Spleen (tissue), 11 donors: Measurements from ENCODE around the gene VIPAS39. TPM values are rescaled to one million over a fixed set of nuclear protein-coding genes. Genes with fewer than 3 reads are reported as not detected.

Experiments
- DNase-seq: peaks from one replicate; pipeline ENCODE4 v3.0.0-alpha.2; 2020
- H3K27ac ChIP-seq, 8 donors: fragments of 200-600 bp; sonication (generic) in 7 of 8; 1 replicate in 4 of 8; 2 replicates in 4 of 8; pipeline versions ENCODE4 v1.5.0 to v1.8.0; 2016 to 2021; ENCODE audit warnings: inconsistent platforms in 4 of 8, mild to moderate bottlenecking in 4 of 8, moderate library complexity in 1 of 8
- H3K27me3 ChIP-seq, 7 donors: fragments of 200-600 bp; sonication (generic) in 6 of 7; replicated peaks in 1 of 7; 1 replicate in 4 of 7; 2 replicates in 3 of 7; pipeline versions ENCODE4 v1.5.0 to v1.8.0; 2016 to 2021; ENCODE audit warnings: inconsistent platforms in 3 of 7, mild to moderate bottlenecking in 1 of 7
- H3K36me3 ChIP-seq, 6 donors: fragments of 200-600 bp; sonication (generic) in 5 of 6; 1 replicate in 4 of 6; 2 replicates in 2 of 6; pipeline versions ENCODE4 v1.5.0 to v1.8.0; 2016 to 2021; ENCODE audit warnings: inconsistent platforms in 2 of 6
- H3K4me1 ChIP-seq, 6 donors: fragments of 200-600 bp; sonication (generic) in 5 of 6; 1 replicate in 3 of 6; 2 replicates in 3 of 6; pipeline versions ENCODE4 v1.5.0 to v1.8.0; 2016 to 2021; ENCODE audit warnings: inconsistent platforms in 3 of 6
- H3K4me3 ChIP-seq, 8 donors: fragments of 200-600 bp; sonication (generic) in 7 of 8; 1 replicate in 4 of 8; 2 replicates in 4 of 8; pipeline versions ENCODE4 v1.5.0 to v1.8.0; 2016 to 2021; ENCODE audit warnings: inconsistent platforms in 4 of 8, mild to moderate bottlenecking in 4 of 8, moderate library complexity in 2 of 8
- H3K9me3 ChIP-seq, 8 donors: fragments of 200-600 bp; sonication (generic) in 7 of 8; 1 replicate in 4 of 8; 2 replicates in 4 of 8; pipeline versions ENCODE4 v1.5.0 to v1.8.0; 2016 to 2021; ENCODE audit warnings: inconsistent platforms in 4 of 8
- POLR2A ChIP-seq, 3 donors: fragments of 450-650 bp; IDR thresholded peaks; one replicate each; pipeline ENCODE4 v1.5.1; 2017; ENCODE audit warnings: antibody characterized with exemption in 3 of 3, mild to moderate bottlenecking in 1 of 3
- POLR2AphosphoS5 ChIP-seq, 3 donors: sonication (generic); formaldehyde crosslinking; IDR thresholded peaks; one replicate each; pipeline ENCODE4 v1.5.1; 2017; ENCODE audit warnings: antibody characterized with exemption in 3 of 3
- WGBS, 5 donors: extraction: QIAGEN DNeasy Blood & Tissue Kit in 3 of 5; methylation state at CpG; one replicate each; pipeline versions ENCODE4 v1.1.5 to v1.1.7; 2013 to 2018; 5-methylcytosine and 5-hydroxymethylcytosine counted together
- intact Hi-C: fragments of 100-400 bp; cut with DNase I; formaldehyde crosslinking; loops from one replicate; pipeline ENCODE4 v1.15.0; 2023; ENCODE audit warnings: low total_unique reads
- polyA plus RNA-seq, 3 donors: library from polyadenylated mRNA; stranded (reverse); fragments of 200-250 nt; gene quantifications; one replicate each; pipeline ENCODE4 v1.2.1, GENCODE V29; 2013
- total RNA-seq, 7 donors: library from RNA; depleted of rRNA in 3 of 7; stranded (reverse); fragments of >200 nt in 3 of 7; fragmentation: NEBNext Ultra II Directional in 4 of 7; extraction: Animal tissue kit (Norgen Biotek cat#: 25700) in 4 of 7; gene quantifications; one replicate each; pipeline versions ENCODE4 v1.1.0 to v1.2.1, GENCODE V29; 2016 to 2021
- TF ChIP-seq, protein P1 (sequence below), 11 experiments: fragments of 200-600 bp in 7 of 11; fragments of 450-650 bp in 4 of 11; sonication (generic) in 4 of 11; IDR thresholded peaks in 8 of 11; conservative IDR thresholded peaks in 3 of 11; 1 replicate in 7 of 11; 2 replicates in 4 of 11; pipeline versions ENCODE4 v1.4.0 to v1.8.0; 2016 to 2021; ENCODE audit warnings: antibody characterized with exemption in 11 of 11, inconsistent platforms in 4 of 11, mild to moderate bottlenecking in 1 of 11
- donor health status: healthy with polysubstance abuse.
- donor health status: DM: no; HTN: no; CAD: no; lungs with moderate emphysema.
- donor health status: DM: no; HTN: no; CAD: no.
- donor health status: Bipolar disorder and iron deficiency.
- donor health status: healthy.
- donor health status: DM: no; HTN: no; CAD: no.
- donor health status: DM: yes; HTN: yes; CAD: no.

VIPAS39 gene
- total and polyA plus RNA-seq, 10 donors = 9.8 to 24.3 (median 17.1) TPM

DNA sequence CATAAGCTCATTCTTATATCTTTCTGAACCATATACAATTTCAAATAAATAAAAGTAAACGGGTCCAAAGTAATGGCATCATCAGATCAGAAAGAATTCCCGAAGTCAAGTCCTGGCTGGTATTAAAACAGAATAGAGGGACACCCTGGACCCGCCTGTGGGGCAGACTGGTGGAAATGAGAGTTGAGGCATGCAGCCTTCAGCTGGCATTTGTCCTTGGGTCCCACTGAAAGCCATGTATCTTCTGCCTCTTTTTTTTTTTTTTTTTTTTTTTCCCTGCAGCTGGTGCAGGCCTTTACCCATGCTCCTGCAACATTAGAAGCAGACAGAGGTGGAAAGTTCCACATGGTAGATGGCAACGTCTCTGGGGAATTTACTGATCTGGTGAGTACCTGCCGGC, 10.4 kb upstream of the VIPAS39 start:
- no peak overlapping the region for H3K27ac ChIP-seq

DNA sequence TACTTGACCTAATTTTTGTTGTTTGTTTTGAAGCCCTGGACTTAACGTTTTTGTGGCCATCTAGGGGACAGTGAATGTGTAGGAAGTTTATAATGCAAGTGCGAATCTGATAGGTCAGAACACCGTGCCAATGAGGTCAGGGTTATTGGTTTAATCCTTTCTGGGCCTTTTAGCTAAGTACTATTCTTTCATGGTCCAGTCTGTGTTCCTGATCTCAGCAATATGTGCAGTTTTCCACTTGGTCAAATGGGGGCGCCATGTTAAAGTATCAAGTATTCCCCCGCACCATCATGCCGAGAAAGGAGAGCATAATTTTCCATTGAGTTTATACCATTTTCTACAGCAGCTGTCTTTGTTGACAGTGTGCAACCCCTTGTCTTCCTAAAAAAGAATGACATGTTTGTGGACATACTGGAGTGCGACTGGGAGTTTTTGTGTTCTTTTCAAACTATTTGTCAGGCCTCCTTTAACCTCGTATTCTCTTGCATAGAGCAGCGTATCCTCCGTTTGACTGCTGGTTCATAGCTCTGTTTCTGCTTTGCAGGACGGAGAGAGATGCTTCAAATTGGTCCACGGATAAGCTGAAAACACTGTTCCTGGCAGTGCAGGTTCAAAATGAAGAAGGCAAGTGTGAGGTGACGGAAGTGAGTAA, 1.8 kb upstream of the VIPAS39 start:
- H3K27ac ChIP-seq = peak overlapping the region in 4 of 8 donors; percentile 90 to 95 (median 92)
- 38 to 46% (median 43%) methylated on average over 13 of the region's 13 CpGs for WGBS, 5 donors
- no peak for DNase-seq
- peaks cover 20 to 57% (median 35%) of the 10 kb centered on the region in 6 donors for H3K4me1 ChIP-seq
- TF ChIP-seq, protein P1, sequence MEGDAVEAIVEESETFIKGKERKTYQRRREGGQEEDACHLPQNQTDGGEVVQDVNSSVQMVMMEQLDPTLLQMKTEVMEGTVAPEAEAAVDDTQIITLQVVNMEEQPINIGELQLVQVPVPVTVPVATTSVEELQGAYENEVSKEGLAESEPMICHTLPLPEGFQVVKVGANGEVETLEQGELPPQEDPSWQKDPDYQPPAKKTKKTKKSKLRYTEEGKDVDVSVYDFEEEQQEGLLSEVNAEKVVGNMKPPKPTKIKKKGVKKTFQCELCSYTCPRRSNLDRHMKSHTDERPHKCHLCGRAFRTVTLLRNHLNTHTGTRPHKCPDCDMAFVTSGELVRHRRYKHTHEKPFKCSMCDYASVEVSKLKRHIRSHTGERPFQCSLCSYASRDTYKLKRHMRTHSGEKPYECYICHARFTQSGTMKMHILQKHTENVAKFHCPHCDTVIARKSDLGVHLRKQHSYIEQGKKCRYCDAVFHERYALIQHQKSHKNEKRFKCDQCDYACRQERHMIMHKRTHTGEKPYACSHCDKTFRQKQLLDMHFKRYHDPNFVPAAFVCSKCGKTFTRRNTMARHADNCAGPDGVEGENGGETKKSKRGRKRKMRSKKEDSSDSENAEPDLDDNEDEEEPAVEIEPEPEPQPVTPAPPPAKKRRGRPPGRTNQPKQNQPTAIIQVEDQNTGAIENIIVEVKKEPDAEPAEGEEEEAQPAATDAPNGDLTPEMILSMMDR (IDR thresholded peaks at IDR 0.05 in 8 of 11, conservative IDR thresholded peaks at IDR 0.05 in 3 of 11) = peak in 9 of 11 experiments; percentile 41 to 73 (median 58)
- no peak for TF ChIP-seq POLR2AphosphoS5 (IDR thresholded peaks at IDR 0.05)
- no peak for TF ChIP-seq POLR2A (IDR thresholded peaks at IDR 0.05)
- peaks cover 5 to 49% (median 46%) of the 10 kb centered on the region in 6 donors for H3K36me3 ChIP-seq
- no peaks in the 10 kb centered on the region for H3K9me3 ChIP-seq
- H3K27me3 ChIP-seq = no peaks in the 10 kb centered on the region
- peak overlapping the region; percentile 78 to 100 (median 94) for H3K4me3 ChIP-seq
- intact Hi-C loops = loop anchor here (5.0 to 10.0 kb wide), 4 partner anchors 82 to 256 kb away; partner anchors contain the start of genes SAMD15, SPTLC2 and TMED8

More for the DNA sequence above, 10.4 kb upstream of the VIPAS39 start:
- peaks cover 9 to 78% (median 72%) of the 10 kb centered on the region in 6 donors for H3K36me3 ChIP-seq
- no peaks in the 10 kb centered on the region for H3K4me1 ChIP-seq
- intact Hi-C loops = no loop called here
- WGBS, 5 donors = 79 to 89% (median 89%) methylated on average over 5 of the region's 5 CpGs
- TF ChIP-seq POLR2AphosphoS5 (IDR thresholded peaks at IDR 0.05) (no peak), POLR2A (IDR thresholded peaks at IDR 0.05) (no peak)
- TF ChIP-seq, protein P1 (IDR thresholded peaks at IDR 0.05 in 8 of 11, conservative IDR thresholded peaks at IDR 0.05 in 3 of 11) = no peak
- no peak for DNase-seq
- no peaks in the 10 kb centered on the region for H3K9me3 ChIP-seq
- H3K4me3 ChIP-seq = no peak overlapping the region
- H3K27me3 ChIP-seq = no peaks in the 10 kb centered on the region

DNA sequence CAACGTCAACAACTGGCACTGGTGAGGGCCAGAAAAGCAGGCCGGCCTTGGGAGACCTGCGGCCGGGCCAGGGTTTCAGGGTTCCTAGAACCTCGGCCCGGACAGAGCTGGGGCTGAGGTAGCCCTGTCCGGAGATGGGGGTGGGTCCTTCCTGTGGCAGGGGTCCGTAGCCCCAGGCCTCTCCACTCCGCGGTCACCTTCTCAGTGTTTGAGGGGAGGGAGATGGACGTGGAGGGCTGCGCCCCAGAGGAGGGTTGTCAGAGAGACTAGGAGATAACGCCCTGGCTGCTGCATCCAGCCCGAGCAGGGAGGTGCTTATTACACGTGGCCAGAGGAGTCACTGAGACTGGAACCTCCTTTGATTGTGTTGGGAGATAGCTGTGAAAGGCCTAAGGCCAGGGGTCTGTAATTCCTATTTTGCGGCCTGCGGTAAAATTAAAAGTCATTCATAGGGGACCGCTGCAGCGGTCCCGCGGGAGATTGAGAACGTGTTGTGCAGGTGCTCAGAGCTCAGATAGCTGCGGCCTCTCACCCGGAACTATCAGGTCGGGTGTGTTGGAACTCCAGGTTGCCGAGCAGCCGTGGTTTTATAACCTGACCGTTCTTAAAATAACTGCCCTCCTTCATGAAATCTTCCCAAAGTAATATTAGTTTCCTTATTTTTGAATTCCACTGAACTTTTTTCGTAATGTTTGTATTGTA, 999 bp upstream of the VIPAS39 start:
- 0% methylated on average over 22 to 29 of the region's 29 CpGs for WGBS, 5 donors
- Histone ChIP-seq H3K27ac (peak overlapping the region; percentile 80 to 98 (median 92)), H3K36me3 (peaks cover 5 to 48% (median 39%) of the 10 kb centered on the region in 6 donors), H3K4me1 (peaks cover 20 to 57% (median 35%) of the 10 kb centered on the region in 6 donors), H3K27me3 (no peaks in the 10 kb centered on the region), H3K9me3 (no peaks in the 10 kb centered on the region), H3K4me3 (peak overlapping the region; percentile 78 to 100 (median 94))
- peak; percentile 81 for DNase-seq
- intact Hi-C loops = loop anchor here (5.0 to 10.0 kb wide), 4 partner anchors 81 to 256 kb away; partner anchors contain the start of genes SAMD15, SPTLC2 and TMED8
- TF ChIP-seq POLR2A (IDR thresholded peaks at IDR 0.05) = no peak
- TF ChIP-seq, protein P1 (IDR thresholded peaks at IDR 0.05 in 8 of 11, conservative IDR thresholded peaks at IDR 0.05 in 3 of 11) = peak in 1 of 11 experiments; percentile 4
- TF ChIP-seq POLR2AphosphoS5 (IDR thresholded peaks at IDR 0.05) = no peak
